Activated CD4-positive, alpha-beta T cell treated with anti-CD3 and anti-CD28 coated beads for 4 hours (primary cell): ENCODE data around the gene AOC2.
"Not testable (repeated sequence)": the region's sequence is repeated elsewhere in the genome, so short reads cannot be mapped to it uniquely, and the experiment has no call there.

Source experiments
- DNase-seq, 2 donors: peaks; one replicate each; pipeline ENCODE4 v3.0.0-alpha.2; 2020

Gene AOC2

GRCh38 chr17:42832934-42833766 is 11.2 kb upstream of the AOC2 start, which contains the start of gene PSME3:
PSME3 (plus strand) TSS chr17:42833397; CDS start chr17:42833632, 235 bp downstream.
- peak; percentile 87 to 89 for DNase-seq

DNA sequence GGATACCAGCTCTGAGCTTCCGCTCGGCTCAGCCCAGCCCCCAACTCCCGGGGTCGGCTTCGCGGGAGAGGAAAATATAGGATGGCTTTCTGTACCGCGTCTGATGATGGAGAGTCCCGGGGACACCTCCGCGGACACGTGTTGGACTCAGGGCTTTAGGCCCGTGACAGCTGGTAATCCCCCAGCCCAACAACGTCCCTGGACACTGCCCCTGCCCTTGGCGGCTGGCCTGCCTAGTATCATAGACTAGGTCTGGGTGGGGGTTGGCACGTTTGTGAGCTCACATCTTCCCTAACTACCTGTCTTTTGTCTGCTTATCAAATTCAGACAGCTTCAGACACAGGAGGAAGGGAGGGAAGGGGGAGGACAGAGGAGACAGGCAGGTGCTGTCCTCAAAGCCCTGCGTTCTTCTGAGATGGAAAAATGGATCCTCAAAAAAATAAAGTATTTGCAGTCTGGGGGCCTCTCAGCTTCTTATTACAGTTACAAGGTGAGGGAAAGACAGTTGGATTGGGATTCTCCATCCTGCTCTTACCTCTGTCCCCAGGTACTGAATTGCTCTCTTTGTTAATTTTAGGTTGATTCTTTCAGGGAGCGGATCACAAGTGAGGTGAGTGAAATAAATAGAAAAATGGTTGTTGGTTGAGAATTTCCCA is 10.5 kb upstream of the AOC2 start:
- peak in 1 of 2 donors; percentile 14 for DNase-seq

DNA sequence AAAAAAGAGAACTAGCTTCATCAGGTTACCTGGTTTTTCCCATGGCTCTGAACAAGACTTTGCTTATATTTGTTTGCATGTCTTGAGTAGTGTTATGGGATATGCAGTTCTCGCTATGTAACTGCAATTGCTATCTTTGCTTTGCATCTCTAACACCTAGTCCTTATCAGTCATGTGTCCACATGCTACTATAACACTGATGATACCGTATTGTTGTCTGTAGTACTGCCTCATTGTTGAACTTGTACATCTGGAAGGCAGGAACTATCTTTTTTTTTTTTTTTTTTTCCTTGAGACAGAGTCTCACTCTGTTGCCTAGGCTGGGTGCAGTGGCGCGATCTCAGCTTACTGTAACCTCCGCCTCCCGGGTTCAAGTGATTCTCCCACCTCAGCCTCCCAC is 8.6 kb upstream of the AOC2 start:
- no peak for DNase-seq

DNA sequence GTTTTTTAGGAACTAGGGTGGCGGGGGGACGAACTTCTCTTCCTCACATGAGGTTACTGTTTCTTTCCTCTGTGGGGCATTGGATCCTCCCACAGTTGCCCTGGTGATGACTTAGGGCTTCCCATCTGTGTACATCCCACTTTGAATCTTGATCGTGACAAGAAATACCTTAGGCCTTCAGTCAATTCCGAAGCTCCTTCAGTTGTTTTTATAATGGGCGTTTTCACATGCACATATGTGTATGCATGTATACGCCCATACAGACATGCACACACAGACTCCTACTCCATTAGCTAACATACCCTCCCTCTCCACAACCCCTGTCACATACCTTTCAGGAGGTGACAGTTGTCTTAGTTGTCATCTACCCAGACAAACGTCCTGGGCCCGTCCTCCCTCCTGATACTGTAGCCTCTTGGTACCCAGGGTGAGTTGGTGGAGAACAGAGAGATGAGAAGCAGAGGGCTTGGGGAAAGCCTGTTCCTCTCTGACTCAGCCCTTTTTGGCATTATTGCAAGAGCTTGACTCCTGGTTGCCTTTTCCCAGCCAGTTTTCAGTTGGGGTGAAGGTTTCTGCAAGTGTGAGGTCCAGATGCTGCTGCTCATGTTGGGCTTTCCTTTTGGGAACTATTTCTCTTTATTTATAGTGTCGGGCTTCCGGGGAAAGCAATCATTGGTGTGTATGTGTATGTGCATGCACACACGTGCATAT is 2.2 kb upstream of the AOC2 start:
- no peak for DNase-seq

- DNase-seq = no peak
Measured at GRCh38 chr17:42843358-42843934, 934 bp upstream of the AOC2 start.

DNA sequence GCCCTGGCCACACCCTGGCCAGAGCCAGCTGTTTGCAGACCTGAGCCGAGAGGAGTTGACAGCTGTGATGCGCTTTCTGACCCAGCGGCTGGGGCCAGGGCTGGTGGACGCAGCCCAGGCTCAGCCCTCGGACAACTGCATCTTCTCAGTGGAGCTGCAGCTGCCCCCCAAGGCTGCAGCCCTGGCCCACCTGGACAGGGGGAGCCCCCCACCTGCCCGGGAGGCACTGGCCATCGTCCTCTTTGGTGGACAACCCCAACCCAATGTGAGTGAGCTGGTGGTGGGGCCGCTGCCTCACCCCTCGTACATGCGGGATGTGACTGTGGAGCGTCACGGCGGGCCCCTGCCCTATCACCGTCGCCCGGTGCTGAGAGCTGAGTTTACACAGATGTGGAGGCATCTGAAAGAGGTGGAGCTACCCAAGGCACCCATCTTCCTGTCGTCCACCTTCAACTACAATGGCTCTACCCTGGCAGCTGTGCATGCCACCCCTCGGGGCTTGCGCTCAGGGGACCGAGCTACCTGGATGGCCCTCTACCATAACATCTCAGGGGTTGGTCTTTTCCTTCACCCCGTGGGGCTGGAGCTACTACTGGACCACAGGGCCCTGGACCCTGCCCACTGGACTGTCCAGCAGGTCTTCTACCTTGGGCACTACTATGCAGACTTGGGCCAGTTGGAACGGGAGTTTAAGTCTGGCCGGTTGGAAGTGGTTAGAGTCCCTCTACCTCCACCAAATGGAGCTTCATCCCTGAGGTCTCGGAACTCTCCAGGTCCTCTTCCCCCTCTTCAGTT is 578 bp downstream of the AOC2 start:
- no peak for DNase-seq

- no peak for DNase-seq
Measured at GRCh38 chr17:42845556-42845917, 1.2 kb downstream of the AOC2 start.

DNA sequence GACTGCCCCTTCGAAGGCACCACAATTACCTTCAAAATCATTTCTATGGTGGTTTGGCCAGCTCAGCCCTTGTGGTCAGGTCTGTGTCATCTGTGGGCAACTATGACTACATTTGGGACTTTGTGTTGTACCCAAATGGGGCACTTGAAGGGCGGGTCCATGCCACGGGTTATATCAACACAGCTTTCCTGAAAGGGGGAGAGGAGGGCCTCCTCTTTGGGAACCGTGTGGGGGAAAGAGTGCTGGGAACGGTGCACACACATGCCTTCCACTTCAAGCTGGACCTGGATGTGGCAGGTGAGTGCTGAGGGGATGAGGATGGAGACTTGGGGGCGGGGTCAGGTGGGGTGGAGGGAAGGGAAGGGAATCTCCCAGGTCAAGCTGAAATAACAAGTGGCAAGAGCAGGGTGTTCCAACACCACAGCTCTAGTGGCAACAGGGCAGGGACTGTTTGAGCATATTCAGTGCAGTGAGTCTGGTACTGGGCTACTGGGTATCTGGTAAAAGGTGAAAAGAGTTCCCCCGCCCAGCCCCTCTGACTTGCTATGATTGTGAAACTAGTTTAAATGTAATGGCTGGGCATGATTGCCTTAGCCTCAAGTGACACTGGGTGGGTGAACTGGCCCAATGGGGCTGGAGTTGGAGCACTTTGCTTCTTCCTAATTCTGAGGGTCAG is 1.7 kb downstream of the AOC2 start:
- DNase-seq = no peak

- no peak for DNase-seq
Measured at GRCh38 chr17:42846594-42847280, 2.4 kb downstream of the AOC2 start.

- DNase-seq = no peak
Measured at GRCh38 chr17:42848093-42848492, 3.7 kb downstream of the AOC2 start.

- no peak for DNase-seq
Measured at GRCh38 chr17:42849031-42849430, 4.7 kb downstream of the AOC2 start.

- no peak for DNase-seq
Measured at GRCh38 chr17:42849451-42850181, 5.2 kb downstream of the AOC2 start.

DNA sequence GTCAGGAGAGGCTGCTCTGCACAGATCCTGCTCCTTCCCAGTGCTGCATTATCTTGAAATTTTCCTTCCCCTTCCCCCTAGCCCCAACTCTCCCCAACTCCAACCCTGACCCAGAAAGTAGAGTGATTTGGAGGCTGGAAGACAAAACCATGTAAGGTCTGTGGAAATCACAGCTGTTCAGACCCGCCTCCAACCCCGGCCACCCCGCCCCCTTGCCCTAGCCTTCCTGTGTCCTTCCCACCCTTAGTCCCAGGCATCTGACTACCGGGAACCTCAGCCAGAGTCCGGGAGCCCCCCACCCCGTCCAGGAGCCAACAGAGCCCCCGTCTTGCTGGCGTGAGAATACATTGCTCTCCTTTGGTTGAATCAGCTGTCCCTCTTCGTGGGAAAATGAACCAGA is 6.6 kb downstream of the AOC2 start, which contains the start of gene AOC3:
TSS of gene AOC3 (plus strand) at position 246 of the 400 bp plus-strand sequence. CDS start at position 391, 145 bp downstream.
- no peak for DNase-seq

- not testable (repeated sequence) for DNase-seq
Measured at GRCh38 chr17:42851371-42852240, 7.2 kb downstream of the AOC2 start.

GRCh38 chr17:42852351-42852750 is 8.0 kb downstream of the AOC2 start:
- DNase-seq = no peak

GRCh38 chr17:42853004-42853403 is 8.6 kb downstream of the AOC2 start:
- DNase-seq = no peak

- DNase-seq = no peak
Measured at GRCh38 chr17:42853597-42853967, 9.2 kb downstream of the AOC2 start.

GRCh38 chr17:42853968-42854790 is 9.8 kb downstream of the AOC2 start:
- DNase-seq = no peak
